WTC11 (cell line): ENCODE data around the gene MEX3B. TPM values are rescaled to one million over a fixed set of nuclear protein-coding genes. Genes with fewer than 3 reads are reported as not detected.

ENCODE experiments used
- ATAC-seq: fragments of 200-7000 bp; cut with Tn5 transposase; 2 replicates; pipeline ENCODE4 v1.10.0; 2021; ENCODE audit warnings: mild to moderate bottlenecking, moderate library complexity
- CTCF ChIA-PET: fragments of 300-600 bp; sonication (Branson Sonifier 250); formaldehyde crosslinking; loops from one replicate; lab custom pipeline; 2021; ENCODE audit warnings: antibody characterized with exemption; lab: Charles Lee
- POLR2A ChIA-PET: fragments of 350-600 bp; sonication (Branson Sonifier 250); formaldehyde crosslinking; loops from one replicate; lab custom pipeline; 2021; ENCODE audit warnings: antibody characterized with exemption; lab: Charles Lee
- DNase-seq: peaks from one replicate; pipeline ENCODE4 v3.0.0; 2021; ENCODE audit warnings: low spot score
- H3K27ac Mint-ChIP-seq: 2 replicates; pipeline ENCODE4 v1.8.0; 2021; ENCODE audit warnings: mixed read lengths
- H3K27me3 Mint-ChIP-seq: 2 replicates; pipeline ENCODE4 v1.8.0; 2021; ENCODE audit warnings: low read depth, mild to moderate bottlenecking, moderate library complexity, mixed read lengths
- H3K36me3 Mint-ChIP-seq: 2 replicates; pipeline ENCODE4 v1.8.0; 2021; ENCODE audit warnings: mixed read lengths
- H3K4me1 Mint-ChIP-seq: 2 replicates; pipeline ENCODE4 v1.8.0; 2022; ENCODE audit warnings: mixed read lengths
- H3K4me3 Mint-ChIP-seq: 2 replicates; pipeline ENCODE4 v1.8.0; 2021; ENCODE audit warnings: mild to moderate bottlenecking, moderate library complexity, mixed read lengths
- H3K9me3 Mint-ChIP-seq: 2 replicates; pipeline ENCODE4 v1.8.0; 2021; ENCODE audit warnings: mixed read lengths
- ATF2 ChIP-seq: sonication (generic); formaldehyde crosslinking; IDR thresholded peaks from 2 replicates; pipeline ENCODE4 v1.8.1; 2022; ENCODE audit warnings: low read depth, missing genetic modification reagents, borderline replicate concordance
- ELF4 ChIP-seq: sonication (generic); formaldehyde crosslinking; IDR thresholded peaks from 2 replicates; pipeline ENCODE4 v1.8.1; 2022; ENCODE audit warnings: low read depth, mild to moderate bottlenecking, moderate library complexity, missing genetic modification reagents
- ERG ChIP-seq: fragments of 250-450 bp; sonication (Bioruptor Pico); IDR thresholded peaks from 2 replicates; pipeline ENCODE4 v1.8.0; 2021; ENCODE audit warnings: mild to moderate bottlenecking
- ETV6 ChIP-seq: sonication (generic); formaldehyde crosslinking; IDR thresholded peaks from 2 replicates; pipeline ENCODE4 v1.8.1; 2022; ENCODE audit warnings: mild to moderate bottlenecking, missing genetic modification reagents
- FOXK1 ChIP-seq: sonication (generic); formaldehyde crosslinking; IDR thresholded peaks from 2 replicates; pipeline ENCODE4 v1.8.0; 2022; ENCODE audit warnings: mild to moderate bottlenecking, moderate library complexity, missing genetic modification reagents
- FOXP1 ChIP-seq: sonication (generic); formaldehyde crosslinking; IDR thresholded peaks from 2 replicates; pipeline ENCODE4 v1.8.0; 2022; ENCODE audit warnings: missing genetic modification reagents, mild to moderate bottlenecking, moderate library complexity, borderline replicate concordance
- FOXP4 ChIP-seq: sonication (generic); formaldehyde crosslinking; IDR thresholded peaks from 2 replicates; pipeline ENCODE4 v1.8.0; 2022; ENCODE audit warnings: mild to moderate bottlenecking, missing genetic modification reagents
- GABPB1 ChIP-seq: sonication (generic); formaldehyde crosslinking; IDR thresholded peaks from 2 replicates; pipeline ENCODE4 v1.8.1; 2023; ENCODE audit warnings: mild to moderate bottlenecking, missing genetic modification reagents
- GTF2I ChIP-seq: fragments of 250-450 bp; sonication (Bioruptor Pico); conservative IDR thresholded peaks from 2 replicates; pipeline ENCODE4 v1.4.0; 2021; ENCODE audit warnings: mild to moderate bottlenecking
- HMGA2 ChIP-seq: fragments of 250-450 bp; sonication (Bioruptor Pico); IDR thresholded peaks from 2 replicates; pipeline ENCODE4 v1.4.0; 2021; ENCODE audit warnings: mild to moderate bottlenecking, moderate library complexity
- HMGXB4 ChIP-seq: sonication (generic); formaldehyde crosslinking; IDR thresholded peaks from 2 replicates; pipeline ENCODE4 v1.8.1; 2023; ENCODE audit warnings: mild to moderate bottlenecking, moderate library complexity, missing genetic modification reagents
- NFYB ChIP-seq: sonication (generic); formaldehyde crosslinking; conservative IDR thresholded peaks from 2 replicates; pipeline ENCODE4 v1.8.0; 2022; ENCODE audit warnings: low read depth, missing genetic modification reagents
- NR2C2 ChIP-seq: sonication (generic); formaldehyde crosslinking; IDR thresholded peaks from 2 replicates; pipeline ENCODE4 v1.8.0; 2022; ENCODE audit warnings: mild to moderate bottlenecking, missing genetic modification reagents
- OVOL2 ChIP-seq: fragments of 250-450 bp; sonication (Bioruptor Pico); IDR thresholded peaks from 2 replicates; pipeline ENCODE4 v1.9.0; 2021; ENCODE audit warnings: mild to moderate bottlenecking, borderline replicate concordance
- PRRX2 ChIP-seq: fragments of 250-450 bp; sonication (Bioruptor Pico); IDR thresholded peaks from 2 replicates; pipeline ENCODE4 v1.8.0; 2021; ENCODE audit warnings: mild to moderate bottlenecking
- RELA ChIP-seq: sonication (generic); formaldehyde crosslinking; IDR thresholded peaks from 2 replicates; pipeline ENCODE4 v1.8.1; 2022; ENCODE audit warnings: missing genetic modification reagents, mild to moderate bottlenecking, borderline replicate concordance
- SOX15 ChIP-seq: fragments of 250-450 bp; sonication (Bioruptor Pico); IDR thresholded peaks from 2 replicates; pipeline ENCODE4 v1.9.0; 2021; ENCODE audit warnings: mild to moderate bottlenecking
- TP53 ChIP-seq: sonication (generic); formaldehyde crosslinking; IDR thresholded peaks from 2 replicates; pipeline ENCODE4 v1.8.1; 2023; ENCODE audit warnings: mild to moderate bottlenecking, missing genetic modification reagents
- ZNF121 ChIP-seq: sonication (generic); formaldehyde crosslinking; IDR thresholded peaks from 2 replicates; pipeline ENCODE4 v1.8.0; 2023; ENCODE audit warnings: missing genetic modification reagents
- ZNF317 ChIP-seq: sonication (generic); formaldehyde crosslinking; IDR thresholded peaks from 2 replicates; pipeline ENCODE4 v1.8.1; 2023; ENCODE audit warnings: low read depth, mild to moderate bottlenecking, moderate library complexity, missing genetic modification reagents, borderline replicate concordance
- ZNF671 ChIP-seq: fragments of 250-450 bp; sonication (Bioruptor Pico); IDR thresholded peaks from 2 replicates; pipeline ENCODE4 v1.8.0; 2021; ENCODE audit warnings: mild to moderate bottlenecking
- total RNA-seq: library from RNA; stranded (reverse); gene quantifications from 3 replicates; pipeline ENCODE4 v1.2.3, GENCODE V29; 2021
- TF ChIP-seq, protein P1 (sequence below): sonication (generic); formaldehyde crosslinking; IDR thresholded peaks from 2 replicates; pipeline ENCODE4 v1.8.0; 2022; ENCODE audit warnings: mild to moderate bottlenecking, missing genetic modification reagents
- TF ChIP-seq, protein P2 (sequence below): sonication (generic); formaldehyde crosslinking; IDR thresholded peaks from 2 replicates; pipeline ENCODE4 v1.8.0; 2023; ENCODE audit warnings: missing genetic modification reagents
- TF ChIP-seq, protein P3 (sequence below): sonication (generic); formaldehyde crosslinking; IDR thresholded peaks from 2 replicates; pipeline ENCODE4 v1.8.1; 2022; ENCODE audit warnings: missing genetic modification reagents, borderline replicate concordance
- TF ChIP-seq, protein P4 (sequence below): sonication (generic); formaldehyde crosslinking; IDR thresholded peaks from 2 replicates; pipeline ENCODE4 v1.8.1; 2023; ENCODE audit warnings: mild to moderate bottlenecking, missing genetic modification reagents, moderate library complexity

Gene MEX3B
- total RNA-seq, 1 experiment from 2014 or later = 8.8 TPM

DNA sequence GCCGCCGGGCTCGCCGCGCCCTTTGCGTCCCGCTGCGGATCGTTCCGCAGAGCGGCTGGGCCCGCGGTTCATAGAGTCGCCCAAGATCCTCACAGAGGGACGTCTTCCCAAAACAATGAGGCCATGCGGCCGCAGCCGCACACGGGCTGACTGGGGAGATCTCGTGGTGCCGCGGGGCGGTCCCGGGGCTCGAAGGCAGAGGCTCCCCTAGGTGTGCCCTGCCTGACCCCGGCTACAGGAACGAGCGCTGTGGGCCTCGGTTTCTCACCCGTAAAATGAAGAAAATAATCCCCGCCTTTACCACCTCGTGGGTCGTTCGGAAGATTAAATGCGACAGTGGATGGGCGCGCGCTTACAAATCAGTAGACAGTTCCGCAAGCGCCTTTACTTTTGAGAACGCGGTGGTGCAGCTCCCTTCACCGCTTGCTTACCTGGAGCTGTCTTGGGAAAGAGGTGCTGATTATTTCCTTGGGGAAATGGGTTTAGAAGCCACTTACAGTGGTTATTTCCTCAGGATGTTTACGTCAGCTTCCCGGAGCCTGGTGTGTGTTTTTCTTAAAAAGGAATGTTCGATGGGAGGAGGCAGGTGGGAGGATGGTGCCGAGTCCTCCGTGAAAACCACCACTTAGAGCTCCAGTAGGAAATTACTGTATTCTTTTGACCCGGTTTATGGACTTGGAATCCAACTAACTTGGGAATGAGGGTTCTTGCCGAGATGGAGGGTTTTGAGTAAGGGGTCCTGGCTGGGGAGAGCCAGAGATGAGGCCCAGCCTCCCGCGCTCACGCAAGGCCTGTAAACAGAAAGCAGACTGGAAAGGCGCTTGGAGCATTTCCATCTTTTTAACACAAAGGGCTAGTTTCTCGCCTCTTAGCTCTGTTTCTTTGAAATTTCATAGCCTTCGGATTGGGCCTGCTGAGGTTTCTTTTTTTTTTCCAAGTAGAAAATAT lies 1.9 kb upstream of the MEX3B start:
- CTCF ChIA-PET = interaction anchor here (0.6 to 3.5 kb wide), 9 partner anchors 10 to 296 kb away, joined by 3 to 22 read pairs (median 4); no protein-coding TSS in a partner anchor
- ATAC-seq (peak; percentile 1), DNase-seq (peak; percentile 39)
- peak overlapping the region; percentile 82 for H3K4me3 Mint-ChIP-seq
- 0 out of 2 replicates have a peak overlapping the region, but pooled peaks have one; percentile 41 for H3K27ac Mint-ChIP-seq
- peaks cover 46% of the 10 kb centered on the region for H3K27me3 Mint-ChIP-seq
- POLR2A ChIA-PET = interaction anchor here (2.1 to 2.5 kb wide), 2 partner anchors 10 to 15 kb away, joined by 9 to 11 read pairs; no protein-coding TSS in a partner anchor
- H3K36me3 Mint-ChIP-seq = no peaks in the 10 kb centered on the region
- H3K4me1 Mint-ChIP-seq = peaks cover 30% of the 10 kb centered on the region
- H3K9me3 Mint-ChIP-seq = no peaks in the 10 kb centered on the region
- TF ChIP-seq NR2C2 (no peak), HMGA2 (CRISPR knock-in tag) (no peak), ETV6 (CRISPR knock-in tag) (peak; percentile 30; the same call in 1 of the 2 replicates), ZNF317 (CRISPR knock-in tag) (no peak), FOXP4 (CRISPR knock-in tag) (no peak; the same call in 1 of the 2 replicates), ATF2 (CRISPR knock-in tag) (no peak), HMGXB4 (CRISPR knock-in tag) (peak; percentile 84; the same call in 1 of the 2 replicates), SOX15 (CRISPR knock-in tag) (no peak), TP53 (no peak; the same call in 1 of the 2 replicates), OVOL2 (CRISPR knock-in tag) (0 out of 2 replicates have a peak, but pooled peaks have one; percentile 42), ZNF671 (no peak), NFYB (CRISPR knock-in tag) (no peak), ERG (CRISPR knock-in tag) (no peak), GABPB1 (no peak), GTF2I (CRISPR knock-in tag) (no peak), ZNF121 (CRISPR knock-in tag) (no peak), PRRX2 (no peak), FOXP1 (CRISPR knock-in tag) (peak; percentile 44; the same call in 1 of the 2 replicates), ELF4 (CRISPR knock-in tag) (no peak), RELA (0 out of 2 replicates have a peak, but pooled peaks have one; percentile 34), FOXK1 (CRISPR knock-in tag) (peak; percentile 56; the same call in 1 of the 2 replicates)
- TF ChIP-seq, protein P1, sequence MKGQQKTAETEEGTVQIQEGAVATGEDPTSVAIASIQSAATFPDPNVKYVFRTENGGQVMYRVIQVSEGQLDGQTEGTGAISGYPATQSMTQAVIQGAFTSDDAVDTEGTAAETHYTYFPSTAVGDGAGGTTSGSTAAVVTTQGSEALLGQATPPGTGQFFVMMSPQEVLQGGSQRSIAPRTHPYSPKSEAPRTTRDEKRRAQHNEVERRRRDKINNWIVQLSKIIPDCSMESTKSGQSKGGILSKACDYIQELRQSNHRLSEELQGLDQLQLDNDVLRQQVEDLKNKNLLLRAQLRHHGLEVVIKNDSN (CRISPR knock-in tag) = 0 out of 2 replicates have a peak, but pooled peaks have one; percentile 48
- TF ChIP-seq, protein P2, sequence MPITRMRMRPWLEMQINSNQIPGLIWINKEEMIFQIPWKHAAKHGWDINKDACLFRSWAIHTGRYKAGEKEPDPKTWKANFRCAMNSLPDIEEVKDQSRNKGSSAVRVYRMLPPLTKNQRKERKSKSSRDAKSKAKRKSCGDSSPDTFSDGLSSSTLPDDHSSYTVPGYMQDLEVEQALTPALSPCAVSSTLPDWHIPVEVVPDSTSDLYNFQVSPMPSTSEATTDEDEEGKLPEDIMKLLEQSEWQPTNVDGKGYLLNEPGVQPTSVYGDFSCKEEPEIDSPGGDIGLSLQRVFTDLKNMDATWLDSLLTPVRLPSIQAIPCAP (CRISPR knock-in tag) = no peak
- TF ChIP-seq, protein P3, sequence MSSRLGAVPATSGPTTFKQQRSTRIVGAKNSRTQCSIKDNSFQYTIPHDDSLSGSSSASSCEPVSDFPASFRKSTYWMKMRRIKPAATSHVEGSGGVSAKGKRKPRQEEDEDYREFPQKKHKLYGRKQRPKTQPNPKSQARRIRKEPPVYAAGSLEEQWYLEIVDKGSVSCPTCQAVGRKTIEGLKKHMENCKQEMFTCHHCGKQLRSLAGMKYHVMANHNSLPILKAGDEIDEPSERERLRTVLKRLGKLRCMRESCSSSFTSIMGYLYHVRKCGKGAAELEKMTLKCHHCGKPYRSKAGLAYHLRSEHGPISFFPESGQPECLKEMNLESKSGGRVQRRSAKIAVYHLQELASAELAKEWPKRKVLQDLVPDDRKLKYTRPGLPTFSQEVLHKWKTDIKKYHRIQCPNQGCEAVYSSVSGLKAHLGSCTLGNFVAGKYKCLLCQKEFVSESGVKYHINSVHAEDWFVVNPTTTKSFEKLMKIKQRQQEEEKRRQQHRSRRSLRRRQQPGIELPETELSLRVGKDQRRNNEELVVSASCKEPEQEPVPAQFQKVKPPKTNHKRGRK (CRISPR knock-in tag) = no peak
- TF ChIP-seq, protein P4, sequence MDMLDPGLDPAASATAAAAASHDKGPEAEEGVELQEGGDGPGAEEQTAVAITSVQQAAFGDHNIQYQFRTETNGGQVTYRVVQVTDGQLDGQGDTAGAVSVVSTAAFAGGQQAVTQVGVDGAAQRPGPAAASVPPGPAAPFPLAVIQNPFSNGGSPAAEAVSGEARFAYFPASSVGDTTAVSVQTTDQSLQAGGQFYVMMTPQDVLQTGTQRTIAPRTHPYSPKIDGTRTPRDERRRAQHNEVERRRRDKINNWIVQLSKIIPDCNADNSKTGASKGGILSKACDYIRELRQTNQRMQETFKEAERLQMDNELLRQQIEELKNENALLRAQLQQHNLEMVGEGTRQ (CRISPR knock-in tag) = no peak
